CD4-positive, alpha-beta T cell treated with Interleukin-10 for 1 hour (primary cell): ENCODE results near the gene TMCO4.
A peak's percentile ranks its signal among the peaks of the same experiment; 100 is the strongest.
"Not testable (repeated sequence)": the region's sequence is repeated elsewhere in the genome, so short reads cannot be mapped to it uniquely, and the experiment has no call there.

Experiments used
- DNase-seq: peaks from one replicate; pipeline ENCODE4 v3.0.0-alpha.2; 2020

TMCO4 gene

DNA sequence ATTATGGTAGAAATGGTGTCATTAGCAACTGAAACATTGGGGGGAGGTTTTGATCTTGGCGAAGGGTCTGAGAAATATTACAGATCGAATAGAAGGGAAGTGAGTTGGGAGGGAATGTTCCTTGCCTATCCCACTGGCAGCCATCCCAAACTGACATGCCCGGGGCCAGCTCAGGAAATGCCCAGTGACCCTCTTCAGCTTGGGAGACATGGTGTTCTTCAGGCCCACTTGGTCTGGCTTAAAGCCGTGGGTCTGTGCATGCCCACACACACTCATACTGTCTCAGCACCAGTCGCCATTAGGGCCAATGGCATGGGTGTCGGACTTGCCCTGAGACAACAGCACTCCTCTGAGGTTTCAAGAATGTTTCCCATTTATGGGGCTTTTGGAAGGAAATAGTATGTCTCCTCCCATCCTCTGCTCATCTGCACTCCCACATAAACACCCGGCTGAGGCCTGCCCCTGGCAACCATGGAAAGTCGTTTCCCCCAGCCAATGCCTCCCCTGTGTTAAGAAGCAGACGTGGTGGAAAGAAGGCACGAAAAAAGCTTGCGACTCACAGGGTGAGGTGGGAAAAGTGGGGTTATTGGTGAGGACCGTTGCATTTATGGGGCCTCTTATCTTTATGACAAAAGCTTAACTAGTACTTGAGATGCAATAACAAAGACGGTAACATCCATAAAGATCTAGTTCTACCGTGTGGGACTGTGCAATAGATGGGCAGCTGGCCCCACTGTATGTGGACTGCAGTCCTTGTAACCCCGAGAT is 13.3 kb upstream of the TMCO4 start:
- no peak for DNase-seq

DNA sequence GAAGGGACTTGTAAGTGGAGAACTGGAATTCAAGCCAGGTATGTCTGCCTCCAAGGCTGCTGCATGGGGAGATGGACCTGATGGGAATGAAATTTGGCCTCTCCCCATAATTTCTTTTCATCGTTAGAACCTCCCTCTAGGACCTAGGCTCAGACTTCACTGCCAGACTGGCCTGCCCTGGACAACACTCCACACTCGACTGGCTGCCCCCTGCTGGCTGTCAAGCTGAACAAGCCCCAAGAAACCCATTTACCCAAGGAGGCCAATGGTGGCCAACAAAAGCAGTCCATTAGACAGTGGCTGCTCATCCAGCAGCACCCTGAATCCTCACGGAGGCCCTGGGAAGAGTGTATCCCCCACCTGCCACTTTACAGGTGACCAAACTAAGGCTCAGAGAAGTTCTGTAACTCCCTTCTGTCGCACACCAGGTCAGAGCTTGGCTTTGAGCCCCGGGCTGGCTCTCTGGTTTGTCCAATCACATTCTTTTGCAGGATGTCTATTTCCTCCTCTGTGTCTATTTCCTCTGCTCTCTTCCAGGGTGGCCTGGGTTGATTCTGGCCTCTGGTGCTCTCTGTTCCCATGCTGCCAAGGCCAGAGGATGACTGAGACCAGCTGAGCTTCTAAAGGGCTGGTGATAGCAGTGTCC is 11.6 kb upstream of the TMCO4 start:
- peak; percentile 57 for DNase-seq

DNA sequence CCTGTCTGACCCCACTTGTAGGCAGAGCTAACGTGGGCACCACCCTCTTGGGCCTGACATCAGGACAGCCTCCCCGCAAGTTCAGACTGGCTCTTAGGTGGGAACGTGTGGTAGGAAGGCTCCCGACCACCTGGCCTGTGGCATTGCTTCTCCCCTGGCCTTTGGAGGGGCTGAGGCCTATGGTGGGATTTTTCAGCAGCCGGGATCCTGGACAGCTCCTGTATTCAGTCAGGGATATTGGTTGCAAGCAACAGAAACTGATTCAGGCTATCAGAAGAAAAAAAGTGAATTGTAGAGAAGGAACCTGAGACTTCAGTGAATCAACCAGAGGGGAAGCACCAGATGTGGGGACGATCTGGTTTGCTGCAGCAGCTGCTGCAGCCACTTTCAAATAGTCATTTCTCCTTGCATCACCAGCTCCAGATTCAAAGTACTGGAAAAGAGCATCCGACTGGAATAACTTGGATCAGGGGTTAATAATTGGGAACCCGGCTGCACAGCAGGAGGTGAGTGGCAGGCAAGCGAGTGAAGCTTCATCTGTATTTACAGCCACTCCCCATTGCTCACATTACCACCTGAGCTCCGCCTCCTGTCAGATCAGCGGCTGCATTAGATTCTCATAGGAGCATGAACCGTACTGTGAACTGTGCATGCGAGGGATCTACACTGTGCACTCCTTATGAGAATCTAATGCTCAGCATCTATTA is 9.5 kb upstream of the TMCO4 start:
- DNase-seq, result no peak

DNA sequence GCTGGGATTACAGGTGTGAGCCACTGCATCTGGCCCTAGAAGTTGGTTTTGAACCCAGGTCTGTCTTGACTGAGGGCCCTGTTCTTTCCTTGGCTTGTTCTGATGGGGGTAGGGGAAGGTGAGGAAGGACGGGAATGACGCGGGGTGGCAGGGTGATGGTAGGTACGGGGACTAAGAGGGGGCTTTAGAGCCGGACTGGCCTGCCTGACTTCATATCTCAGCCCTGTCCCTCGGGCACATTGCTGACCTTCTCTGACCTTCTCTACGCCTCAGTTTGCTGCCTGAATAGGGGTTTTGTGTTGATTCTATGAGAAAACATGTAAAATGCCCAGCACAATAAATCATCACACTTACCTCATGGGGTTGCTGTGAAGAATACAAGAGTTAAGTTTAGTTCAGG is 8.6 kb upstream of the TMCO4 start:
- DNase-seq, result no peak

DNA sequence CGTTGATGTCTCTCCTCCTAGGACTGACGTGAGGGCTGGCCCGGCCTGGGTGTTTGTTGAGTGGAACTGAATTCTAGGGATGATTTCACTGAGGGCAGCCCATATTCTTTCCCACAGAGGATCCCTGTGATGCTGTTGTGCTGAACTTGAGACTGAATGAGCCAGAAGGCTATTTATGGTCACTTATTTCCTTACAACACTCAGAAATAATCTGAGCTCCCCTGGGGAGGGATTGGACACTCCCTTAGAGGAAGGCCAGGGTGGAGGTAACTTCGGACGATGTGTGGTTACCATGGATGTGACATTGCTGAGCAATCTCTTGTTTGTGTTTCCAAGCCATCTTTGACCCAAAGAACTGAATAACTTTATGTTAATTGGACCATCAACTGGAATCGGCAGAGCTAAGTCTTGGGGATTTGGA is 5.1 kb upstream of the TMCO4 start:
- DNase-seq, result no peak

DNA sequence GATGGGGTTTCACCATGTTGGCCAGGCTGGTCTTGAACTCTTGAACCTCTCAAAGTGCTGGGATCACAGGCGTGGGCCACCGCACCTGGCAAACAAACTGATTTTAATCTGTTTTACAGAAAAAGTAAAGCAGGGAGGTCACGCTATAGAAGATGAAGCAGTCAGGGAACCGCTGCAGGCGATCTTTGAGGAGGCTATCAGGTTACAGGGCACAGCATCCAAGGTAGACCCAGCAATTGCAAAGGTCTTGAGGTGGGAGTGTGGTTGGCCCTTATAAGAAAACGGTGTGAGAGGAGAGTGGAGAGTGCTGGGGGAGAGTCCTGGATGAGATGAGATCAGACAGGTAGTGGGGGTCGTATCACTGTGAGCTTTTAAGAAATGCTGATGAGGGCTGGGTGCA is 2.6 kb upstream of the TMCO4 start:
- no peak for DNase-seq

DNA sequence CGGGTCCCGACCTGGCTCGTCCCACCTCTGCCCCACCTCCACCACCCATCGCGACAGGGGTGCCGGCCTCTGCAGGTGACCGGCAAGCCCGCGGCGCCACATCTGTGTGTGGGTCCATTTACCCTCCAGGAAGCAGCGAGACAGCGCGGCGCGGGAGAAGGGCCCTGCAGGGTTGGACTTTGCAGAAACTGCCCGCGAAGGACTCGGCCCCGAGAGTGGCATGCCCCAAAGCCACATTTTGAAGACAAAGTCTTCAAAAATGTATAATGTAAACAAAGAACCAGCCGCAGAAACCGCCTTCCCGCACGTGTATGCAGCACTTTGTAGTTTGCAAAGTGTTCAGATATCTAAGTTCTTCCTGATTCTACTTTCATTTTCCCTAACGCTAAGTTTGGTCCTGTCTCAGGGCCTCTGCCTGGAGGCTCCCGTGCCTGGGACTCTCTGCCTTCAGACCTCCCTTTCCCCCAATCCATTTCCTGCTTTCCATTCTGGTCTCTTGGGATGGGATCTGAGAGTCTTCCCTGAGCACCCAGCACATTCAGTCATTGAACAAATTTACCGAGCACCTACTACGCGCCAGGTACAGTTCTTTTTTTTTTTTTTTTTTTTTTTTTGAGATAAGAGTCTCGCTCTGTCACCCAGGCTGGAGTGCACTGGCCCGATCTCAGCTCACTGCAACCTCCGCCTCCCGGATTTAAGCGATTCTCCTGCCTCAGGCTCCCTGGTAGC is 524 bp upstream of the TMCO4 start:
- peak; percentile 40 for DNase-seq

DNA sequence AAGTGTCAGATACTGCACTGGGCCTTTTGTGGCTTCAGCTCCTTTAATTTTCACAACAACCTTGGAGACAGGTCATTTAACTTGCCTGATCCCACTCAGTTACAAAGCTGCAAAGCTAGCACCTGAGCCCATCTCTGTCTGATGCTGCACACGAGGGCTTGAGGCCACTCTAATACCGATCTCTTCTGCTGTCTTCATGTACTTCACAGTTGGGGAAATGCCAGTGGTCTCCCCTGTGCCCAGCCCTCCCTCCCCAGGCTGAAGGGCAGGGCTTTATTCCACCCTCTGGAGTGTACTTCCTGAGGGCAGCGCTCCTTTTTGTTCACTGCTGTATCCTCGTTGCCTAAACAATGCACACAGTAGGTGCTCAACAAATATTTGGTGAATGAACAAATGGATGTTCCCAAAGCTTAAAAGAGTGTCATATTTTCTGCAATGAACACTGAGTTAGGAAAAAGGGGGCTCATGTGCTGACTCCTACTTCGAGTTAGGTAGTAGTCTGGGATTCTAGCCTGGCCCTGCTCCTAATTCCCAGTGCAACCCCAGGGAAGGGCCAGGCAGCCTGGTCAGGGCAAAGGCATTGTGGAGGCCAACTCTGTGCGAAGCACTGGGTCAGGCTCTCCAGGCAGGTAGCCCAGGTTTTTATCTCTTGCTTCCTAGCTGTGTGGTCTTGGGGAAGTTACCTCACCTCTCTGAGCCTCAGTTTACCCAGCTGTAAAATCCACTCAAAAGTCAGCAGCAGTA is 1.1 kb downstream of the TMCO4 start:
- no peak for DNase-seq

DNA sequence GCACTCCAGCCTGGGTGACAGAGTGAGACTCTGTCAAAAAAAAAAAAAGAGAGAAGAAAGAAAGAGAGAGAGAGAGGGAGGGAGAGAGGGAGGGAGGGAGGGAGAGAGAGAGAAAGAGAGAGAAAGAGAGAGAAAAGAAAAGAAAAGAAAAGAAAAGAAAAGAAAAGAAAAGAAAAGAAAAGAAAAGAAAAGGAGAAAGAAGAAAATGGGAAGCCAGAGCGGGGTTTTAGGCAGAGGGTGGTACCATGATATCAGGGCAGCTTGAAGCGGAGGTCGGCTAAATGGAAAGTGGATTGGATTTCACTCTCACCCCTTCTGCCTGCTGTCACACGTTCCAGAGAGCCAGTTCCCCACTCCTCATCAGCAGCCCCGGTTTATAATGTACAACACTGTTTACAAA is 1.9 kb downstream of the TMCO4 start:
- no peak for DNase-seq

DNA sequence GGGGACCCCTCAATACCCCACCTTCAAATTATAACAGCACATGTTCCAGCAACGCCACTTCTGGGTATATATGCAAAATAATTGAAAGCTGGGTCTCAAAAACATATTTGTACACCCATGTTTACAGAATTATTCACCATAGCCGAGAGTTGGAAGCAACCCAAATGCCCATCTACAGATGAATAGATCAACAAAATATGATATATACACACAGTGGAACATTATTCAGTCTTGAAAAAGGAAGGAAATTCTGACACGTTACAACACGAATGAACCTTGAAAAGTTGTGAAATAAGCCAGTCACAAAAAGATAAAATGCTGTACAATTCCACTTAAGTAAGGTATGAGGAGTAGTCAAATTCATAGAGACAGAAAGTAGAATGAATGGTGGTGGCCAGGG is 5.1 kb downstream of the TMCO4 start:
- DNase-seq, result no peak

DNA sequence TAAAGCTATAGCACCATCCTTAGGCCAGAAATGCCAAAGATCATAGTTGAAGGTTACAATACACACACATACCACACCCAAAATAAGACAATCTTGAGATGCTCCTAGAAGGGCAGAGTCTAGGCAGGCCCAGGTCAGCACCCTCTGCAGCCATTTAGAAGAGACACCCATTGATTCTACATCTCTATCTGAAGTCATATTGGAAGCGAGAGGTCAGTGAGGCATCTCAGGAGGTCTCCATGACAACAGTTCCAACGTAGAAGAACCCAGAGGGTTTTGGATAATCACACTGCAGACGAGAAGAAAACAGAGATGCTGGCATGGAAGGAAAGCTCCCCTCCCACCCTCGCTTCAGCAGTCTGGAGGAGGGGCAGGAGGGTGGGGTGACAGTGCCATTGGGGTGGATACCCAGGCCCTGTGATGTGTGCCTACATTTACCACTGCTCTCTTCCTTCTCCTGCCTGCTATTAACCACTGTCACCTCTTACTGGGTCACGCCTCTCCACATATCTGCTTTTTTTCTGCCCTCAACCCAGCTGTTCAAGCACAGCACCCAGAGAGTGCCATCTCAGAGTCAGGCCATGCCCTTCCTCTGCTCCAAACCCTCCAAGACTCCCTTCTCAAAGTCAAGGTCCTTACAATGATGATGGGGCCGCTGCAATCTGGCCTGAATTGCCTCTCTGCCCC is 6.2 kb downstream of the TMCO4 start:
- DNase-seq, result peak; percentile 6

DNA sequence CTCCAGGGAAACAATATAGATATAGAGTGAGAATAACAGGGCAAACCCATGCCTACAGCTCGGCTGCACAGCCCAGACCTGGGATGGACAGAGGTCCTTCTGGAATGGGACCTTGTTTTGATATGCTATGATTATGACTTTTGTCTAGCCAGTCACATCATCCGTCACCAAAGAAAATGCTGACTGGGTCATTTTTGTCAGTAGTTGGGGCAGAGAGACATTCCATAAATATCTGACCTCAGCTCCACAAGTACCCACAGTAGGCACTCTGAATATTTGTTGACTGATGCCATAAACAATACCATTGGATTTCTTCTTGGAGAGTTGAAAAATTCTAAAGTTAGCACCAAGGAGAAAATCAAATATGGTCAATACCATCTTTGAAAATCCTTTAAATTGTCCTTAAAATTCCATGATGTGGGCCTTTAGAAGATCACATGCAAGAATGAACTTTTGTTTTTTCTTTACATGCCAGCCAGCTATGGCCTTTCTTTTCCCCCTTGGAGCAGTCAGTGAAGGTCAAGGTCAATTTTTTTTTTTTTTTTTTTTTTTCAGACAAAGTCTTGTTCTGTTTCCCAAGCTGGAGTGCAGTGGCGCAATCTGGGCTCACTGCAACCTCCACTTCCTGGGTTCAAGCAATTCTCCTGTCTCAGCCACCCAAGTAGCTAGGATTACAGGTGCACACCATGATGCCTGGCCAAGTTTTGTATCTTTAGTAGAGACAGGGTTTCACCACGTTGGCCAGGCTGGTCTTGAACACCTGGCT is 7.3 kb downstream of the TMCO4 start:
- no peak for DNase-seq

DNA sequence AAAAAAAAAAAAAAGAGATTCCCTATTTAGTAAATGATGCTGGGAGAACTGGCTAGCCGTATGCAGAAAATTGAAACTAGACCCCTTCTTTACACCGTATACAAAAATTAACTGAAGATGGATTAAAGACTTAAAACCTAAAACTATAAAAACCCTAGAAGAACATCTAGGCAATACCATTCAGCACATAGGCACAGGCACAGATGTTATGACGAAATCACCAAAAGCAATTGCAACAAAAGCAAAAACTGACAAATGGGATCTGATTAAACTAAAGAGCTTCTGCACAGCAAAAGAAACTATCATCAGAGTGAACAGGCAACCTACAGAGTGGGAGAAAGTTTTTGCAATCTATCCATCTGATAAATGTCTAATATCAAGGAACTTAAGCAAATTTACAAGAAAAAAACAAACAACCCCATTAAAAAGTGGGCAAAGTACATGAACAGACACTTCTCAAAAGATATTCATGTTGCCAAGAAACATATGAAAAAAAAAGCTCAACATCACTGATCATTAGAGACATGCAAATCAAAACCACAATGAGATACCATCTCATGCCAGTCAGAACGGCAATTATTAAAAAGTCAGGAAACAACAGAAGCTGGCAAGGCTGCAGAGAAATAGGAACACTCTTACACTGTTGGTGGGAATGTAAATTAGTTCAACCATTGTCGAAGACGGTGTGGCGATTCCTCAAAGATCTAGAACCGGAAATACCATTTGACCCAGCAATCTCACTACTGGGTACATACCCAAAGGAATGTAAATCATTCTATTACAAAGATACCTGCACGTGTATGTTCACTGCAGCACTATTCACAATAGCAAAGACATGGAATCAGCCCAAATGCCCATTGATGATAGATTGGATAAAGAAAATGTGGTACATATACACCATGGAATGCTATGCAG is 9.4 kb downstream of the TMCO4 start:
- DNase-seq, result not testable (repeated sequence)

DNA sequence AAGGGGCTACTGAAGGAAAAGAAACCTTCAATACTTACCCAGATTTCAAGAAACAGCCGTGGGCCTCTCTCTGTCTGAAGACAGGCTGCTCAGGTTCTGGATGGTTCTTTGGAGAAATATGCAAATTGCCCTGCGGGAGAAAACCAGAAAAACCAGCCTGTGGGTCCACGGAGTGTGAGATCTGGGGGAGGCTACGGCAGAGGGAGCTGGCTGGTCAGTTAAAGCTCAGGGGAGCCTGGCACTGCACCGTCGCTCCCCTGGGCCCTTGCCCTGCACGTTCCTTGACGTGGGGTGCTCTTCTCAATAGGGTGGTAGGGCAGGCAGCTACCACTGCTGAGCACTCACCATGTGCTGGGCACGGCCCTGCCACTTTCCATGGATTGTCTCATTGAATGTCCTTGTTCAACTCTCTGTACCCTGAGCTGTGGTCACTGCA is 12.7 kb downstream of the TMCO4 start:
- no peak for DNase-seq

DNA sequence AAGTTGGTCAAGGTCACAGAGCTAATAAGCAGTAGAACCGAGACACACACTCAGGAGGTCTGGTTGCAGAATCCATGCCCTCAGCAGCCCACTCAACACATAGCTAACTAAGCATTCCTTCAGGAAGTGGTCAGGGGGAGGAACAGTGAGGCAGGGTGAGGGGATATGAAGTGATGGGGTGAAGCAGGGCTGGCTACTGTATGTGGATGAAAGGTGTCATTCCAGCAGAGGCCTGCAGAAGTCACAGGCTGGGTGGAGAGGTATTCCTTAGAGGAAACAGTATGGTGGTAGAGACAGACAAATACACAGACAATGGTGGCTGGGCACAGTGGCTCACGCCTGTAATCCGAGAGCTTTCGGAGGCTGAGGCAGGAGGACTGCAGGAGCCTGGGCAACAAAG is 14.1 kb downstream of the TMCO4 start:
- DNase-seq, result no peak

DNA sequence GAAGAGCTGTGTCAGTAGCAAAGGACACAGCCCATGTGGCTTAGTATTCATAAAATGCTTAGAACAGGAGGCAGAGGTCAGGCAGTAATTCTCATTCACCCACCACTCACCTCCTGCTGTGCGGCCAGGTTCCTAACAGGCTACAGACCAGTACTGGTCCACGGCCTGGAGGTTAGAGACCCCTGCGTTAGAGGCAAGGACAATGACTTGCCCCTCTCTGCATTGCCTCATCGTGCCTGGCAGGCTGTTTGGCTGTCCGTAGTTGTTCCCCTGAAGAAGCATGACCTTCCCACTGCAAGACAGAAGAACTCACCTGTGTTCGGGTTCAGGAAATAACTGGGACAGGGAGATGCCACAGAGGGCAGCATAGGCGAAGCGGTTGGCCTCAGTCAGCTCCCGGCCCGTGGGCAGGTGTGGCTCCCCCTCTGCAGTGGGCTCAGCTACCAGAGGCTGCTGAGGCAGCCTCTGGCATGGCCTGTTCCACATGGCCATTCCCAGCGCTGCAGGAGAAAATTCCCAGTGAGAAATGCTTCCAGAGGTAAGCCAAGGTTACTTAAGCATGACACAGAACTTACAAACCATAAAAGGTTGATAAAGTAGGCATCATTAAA is 19.3 kb downstream of the TMCO4 start:
- DNase-seq, result no peak

DNA sequence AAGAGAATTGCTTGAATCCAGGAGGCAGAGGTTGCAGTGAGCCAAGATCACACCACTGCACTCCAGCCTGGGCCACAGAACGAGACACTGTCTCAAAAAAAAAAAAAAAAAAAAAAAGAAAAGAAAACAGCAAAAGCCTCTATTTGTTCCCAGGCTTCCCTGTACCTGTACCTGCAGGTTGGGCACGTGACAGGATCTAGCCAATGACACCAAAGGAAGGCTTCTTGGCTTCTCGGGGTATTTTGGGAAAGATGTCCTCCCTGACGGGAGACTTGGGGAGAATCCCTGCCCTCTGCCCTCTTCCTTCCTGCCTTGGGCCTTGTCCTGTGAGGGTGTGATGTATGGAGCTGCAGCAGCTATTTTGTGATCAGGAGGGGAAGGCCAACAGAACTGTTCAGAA is 22.8 kb downstream of the TMCO4 start:
- DNase-seq, result no peak

DNA sequence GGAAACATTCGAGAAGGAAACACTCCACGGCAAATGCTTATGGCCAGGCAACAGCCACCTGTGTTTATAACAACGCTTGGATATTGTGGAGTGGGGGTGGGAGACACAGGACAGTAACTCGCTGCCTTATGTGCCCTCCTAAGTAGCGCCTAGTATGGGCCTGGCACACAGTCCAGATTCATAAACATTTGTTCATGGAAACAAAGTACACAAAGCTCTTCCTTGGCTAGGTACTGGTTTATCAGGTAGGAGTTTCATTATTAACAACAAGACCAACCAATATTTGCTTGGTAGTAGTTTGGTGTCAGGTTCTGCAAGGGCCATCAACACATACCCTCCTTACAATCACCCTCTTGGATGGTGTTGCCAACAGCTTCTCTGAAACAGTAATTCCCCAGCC is 23.4 kb downstream of the TMCO4 start:
- DNase-seq, result no peak

DNA sequence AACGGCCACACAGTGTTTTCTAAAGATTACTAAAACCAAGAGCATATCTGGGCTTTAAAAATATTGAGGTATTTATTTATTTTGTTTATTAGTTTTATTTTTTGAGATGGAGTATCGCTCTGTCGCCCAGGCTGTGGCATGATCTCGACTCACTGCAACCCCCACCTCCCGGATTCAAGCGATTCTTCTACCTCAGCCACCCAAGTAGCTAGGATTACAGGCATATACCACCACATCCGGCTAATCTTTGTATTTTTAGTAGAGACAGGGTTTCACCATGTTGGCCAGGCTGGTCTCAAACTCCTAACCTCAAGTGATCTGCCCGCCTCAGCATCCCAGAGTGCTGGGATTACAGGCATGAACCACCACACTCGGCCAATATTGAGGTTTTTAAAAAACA is 23.9 kb downstream of the TMCO4 start:
- no peak for DNase-seq

DNA sequence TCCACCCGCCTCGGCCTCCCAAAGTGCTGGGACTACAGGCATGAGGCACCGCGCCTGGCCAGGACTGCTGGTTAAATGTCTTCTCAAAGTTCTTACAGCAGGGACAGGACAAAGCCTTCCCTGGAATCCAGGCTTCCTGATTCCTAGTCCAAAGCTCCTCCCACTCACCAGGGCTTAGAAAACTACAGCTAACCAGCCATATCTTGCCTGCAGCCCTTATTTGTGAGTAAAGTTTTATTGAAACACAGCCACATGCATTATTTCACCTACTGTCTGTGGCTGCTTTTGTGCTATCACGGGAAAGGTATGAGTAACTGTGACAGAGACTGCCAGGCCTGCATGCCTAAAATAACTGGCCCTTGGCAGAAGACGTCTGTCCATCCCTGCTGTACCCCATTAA is 24.4 kb downstream of the TMCO4 start:
- DNase-seq, result no peak
